H1 (cell line): ENCODE measurements around the gene PASD1.

Experiments
- CHD1 ChIP-seq: IDR thresholded peaks from 2 replicates; pipeline ENCODE4 v1.6.1; 2012; ENCODE audit warnings: low read depth, low read length, improper control_type of control experiment
- CTCF ChIP-seq, 3 experiments: IDR thresholded peaks; 1 replicate in 2 of 3; 2 replicates in 1 of 3; pipeline versions ENCODE4 v1.5.1 to v1.6.1; 2011; ENCODE audit warnings: low read length in 3 of 3, mild to moderate bottlenecking in 3 of 3, inconsistent platforms in 2 of 3, low read depth in 1 of 3, moderate library complexity in 1 of 3; ENCODE audit not compliant: insufficient read depth in 1 of 3; ENCODE audit errors: control extremely low read depth in 1 of 3

GRCh38 chrX:151700581-151700980 is 137.1 kb downstream of the PASD1 start:
- TF ChIP-seq CHD1 (no peak), CTCF (IDR thresholded peaks at IDR 0.05; ENCODE audit: control extremely low read depth in 1 of 3, insufficient read depth in 1 of 3, low read depth in 1 of 3, low read length in 3 of 3) (no peak)
